Measurements from ENCODE around the gene SETBP1.

The SETBP1 gene

GRCh38 chr18:44709307-44710126, 28.8 kb downstream of the SETBP1 start:
- H3K23ac ChIP-seq (ENCODE audit: low read length) = no peak overlapping the region
- no peak overlapping the region for H3K27ac ChIP-seq (ENCODE audit: low read depth, low read length)
- H2BK15ac ChIP-seq (replicated peaks; ENCODE audit: low read depth) = no peak overlapping the region
- no peaks in the 10 kb centered on the region for H3K79me1 ChIP-seq (ENCODE audit: low read length)
- no peak overlapping the region for H3K4me2 ChIP-seq (ENCODE audit: low read length)
- H3K4me3 ChIP-seq (ENCODE audit: low read length) = no peak overlapping the region
- peaks cover 9% of the 10 kb centered on the region for H3K4me1 ChIP-seq (ENCODE audit: control insufficient read depth, low read depth, low read length)
- no peak for DNase-seq
- peak overlapping the region; percentile 44 for H3K56ac ChIP-seq (ENCODE audit: low read length)
- WGBS (ENCODE audit: extremely low coverage, insufficient coverage, low lambda C conversion rate) = no CpG with 5 or more reads among the region's 9 CpGs
- H2AK5ac ChIP-seq (ENCODE audit: low read length) = no peak overlapping the region
- H4K8ac ChIP-seq (ENCODE audit: low read depth, low read length) = no peak overlapping the region
- H3K4ac ChIP-seq (ENCODE audit: low read depth, low read length) = no peak overlapping the region
- peak overlapping the region; percentile 18 for H2BK5ac ChIP-seq (ENCODE audit: low read length)
- H4K5ac ChIP-seq (ENCODE audit: low read length) = no peak overlapping the region
- no peak overlapping the region for H3K18ac ChIP-seq (ENCODE audit: low read length)
- H3K79me2 ChIP-seq (ENCODE audit: control insufficient read depth, insufficient read depth, low read length) = no peaks in the 10 kb centered on the region
- no peak overlapping the region for H3K9ac ChIP-seq (ENCODE audit: low read length)
- H3K36me3 ChIP-seq (ENCODE audit: control insufficient read depth, insufficient read depth, low read length) = no peaks in the 10 kb centered on the region
- no peak overlapping the region for H2BK120ac ChIP-seq (ENCODE audit: low read depth, low read length)
- H3K27me3 ChIP-seq (ENCODE audit: insufficient read depth, low read length, poor library complexity) = no peaks in the 10 kb centered on the region

GRCh38 chr18:44710931-44711330, 30.2 kb downstream of the SETBP1 start:
- H3K23ac ChIP-seq (ENCODE audit: low read length) = no peak overlapping the region
- H3K18ac ChIP-seq (ENCODE audit: low read length) = no peak overlapping the region
- H3K36me3 ChIP-seq (ENCODE audit: control insufficient read depth, insufficient read depth, low read length) = no peaks in the 10 kb centered on the region
- H2BK15ac ChIP-seq (replicated peaks; ENCODE audit: low read depth) = no peak overlapping the region
- no peak overlapping the region for H3K9ac ChIP-seq (ENCODE audit: low read length)
- no peaks in the 10 kb centered on the region for H3K79me2 ChIP-seq (ENCODE audit: control insufficient read depth, insufficient read depth, low read length)
- no peak overlapping the region for H4K5ac ChIP-seq (ENCODE audit: low read length)
- no peak overlapping the region for H3K27ac ChIP-seq (ENCODE audit: low read depth, low read length)
- no peak overlapping the region for H2BK5ac ChIP-seq (ENCODE audit: low read length)
- H3K4me3 ChIP-seq (ENCODE audit: low read length) = no peak overlapping the region
- no peaks in the 10 kb centered on the region for H3K79me1 ChIP-seq (ENCODE audit: low read length)
- no peak for DNase-seq
- H2AK5ac ChIP-seq (ENCODE audit: low read length) = no peak overlapping the region
- H3K4me2 ChIP-seq (ENCODE audit: low read length) = no peak overlapping the region
- no peaks in the 10 kb centered on the region for H3K27me3 ChIP-seq (ENCODE audit: insufficient read depth, low read length, poor library complexity)
- H3K4ac ChIP-seq (ENCODE audit: low read depth, low read length) = no peak overlapping the region
- no peak overlapping the region for H4K8ac ChIP-seq (ENCODE audit: low read depth, low read length)
- peaks cover 11% of the 10 kb centered on the region for H3K4me1 ChIP-seq (ENCODE audit: control insufficient read depth, low read depth, low read length)
- WGBS (ENCODE audit: extremely low coverage, insufficient coverage, low lambda C conversion rate) = no CpG with 5 or more reads among the region's 8 CpGs
- H2BK120ac ChIP-seq (ENCODE audit: low read depth, low read length) = no peak overlapping the region
- H3K56ac ChIP-seq (ENCODE audit: low read length) = peak overlapping the region; percentile 49

GRCh38 chr18:44712025-44712424, 31.3 kb downstream of the SETBP1 start:
- no peak overlapping the region for H2BK5ac ChIP-seq (ENCODE audit: low read length)
- no peak overlapping the region for H4K8ac ChIP-seq (ENCODE audit: low read depth, low read length)
- peaks cover 9% of the 10 kb centered on the region for H3K4me1 ChIP-seq (ENCODE audit: control insufficient read depth, low read depth, low read length)
- no peak overlapping the region for H2BK120ac ChIP-seq (ENCODE audit: low read depth, low read length)
- no peaks in the 10 kb centered on the region for H3K27me3 ChIP-seq (ENCODE audit: insufficient read depth, low read length, poor library complexity)
- no peak overlapping the region for H2AK5ac ChIP-seq (ENCODE audit: low read length)
- no CpG with 5 or more reads among the region's 2 CpGs for WGBS (ENCODE audit: extremely low coverage, insufficient coverage, low lambda C conversion rate)
- H3K4me2 ChIP-seq (ENCODE audit: low read length) = no peak overlapping the region
- no peak overlapping the region for H4K5ac ChIP-seq (ENCODE audit: low read length)
- H3K23ac ChIP-seq (ENCODE audit: low read length) = no peak overlapping the region
- H3K79me2 ChIP-seq (ENCODE audit: control insufficient read depth, insufficient read depth, low read length) = no peaks in the 10 kb centered on the region
- no peak overlapping the region for H3K9ac ChIP-seq (ENCODE audit: low read length)
- peak overlapping the region; percentile 61 for H3K18ac ChIP-seq (ENCODE audit: low read length)
- no peak overlapping the region for H3K56ac ChIP-seq (ENCODE audit: low read length)
- H3K4ac ChIP-seq (ENCODE audit: low read depth, low read length) = no peak overlapping the region
- no peaks in the 10 kb centered on the region for H3K36me3 ChIP-seq (ENCODE audit: control insufficient read depth, insufficient read depth, low read length)
- no peak overlapping the region for H2BK15ac ChIP-seq (replicated peaks; ENCODE audit: low read depth)
- H3K79me1 ChIP-seq (ENCODE audit: low read length) = no peaks in the 10 kb centered on the region
- DNase-seq = peak; percentile 77
- H3K4me3 ChIP-seq (ENCODE audit: low read length) = no peak overlapping the region
- H3K27ac ChIP-seq (ENCODE audit: low read depth, low read length) = peak overlapping the region; percentile 26

GRCh38 chr18:44713435-44713834, 32.7 kb downstream of the SETBP1 start:
- no peak overlapping the region for H2BK5ac ChIP-seq (ENCODE audit: low read length)

GRCh38 chr18:44714376-44714775, 33.7 kb downstream of the SETBP1 start:
- Histone ChIP-seq H2BK120ac (ENCODE audit: low read depth, low read length) (no peak overlapping the region), H3K18ac (ENCODE audit: low read length) (no peak overlapping the region), H3K27ac (ENCODE audit: low read depth, low read length) (no peak overlapping the region), H4K5ac (ENCODE audit: low read length) (no peak overlapping the region), H4K8ac (ENCODE audit: low read depth, low read length) (no peak overlapping the region), H3K4me3 (ENCODE audit: low read length) (no peak overlapping the region), H3K27me3 (ENCODE audit: insufficient read depth, low read length, poor library complexity) (no peaks in the 10 kb centered on the region), H3K79me2 (ENCODE audit: control insufficient read depth, insufficient read depth, low read length) (no peaks in the 10 kb centered on the region), H2BK15ac (replicated peaks; ENCODE audit: low read depth) (peak overlapping the region; percentile 29), H2AK5ac (ENCODE audit: low read length) (no peak overlapping the region), H2BK5ac (ENCODE audit: low read length) (no peak overlapping the region), H3K56ac (ENCODE audit: low read length) (no peak overlapping the region), H3K36me3 (ENCODE audit: control insufficient read depth, insufficient read depth, low read length) (no peaks in the 10 kb centered on the region), H3K9ac (ENCODE audit: low read length) (no peak overlapping the region), H3K4me1 (ENCODE audit: control insufficient read depth, low read depth, low read length) (peaks cover 9% of the 10 kb centered on the region), H3K23ac (ENCODE audit: low read length) (no peak overlapping the region), H3K4ac (ENCODE audit: low read depth, low read length) (no peak overlapping the region), H3K79me1 (ENCODE audit: low read length) (no peaks in the 10 kb centered on the region), H3K4me2 (ENCODE audit: low read length) (no peak overlapping the region)
- no CpG with 5 or more reads among the region's 9 CpGs for WGBS (ENCODE audit: extremely low coverage, insufficient coverage, low lambda C conversion rate)
- DNase-seq = no peak

More at GRCh38 chr18:44713435-44713834, 32.7 kb downstream of the SETBP1 start:
- no peak overlapping the region for H3K4me3 ChIP-seq (ENCODE audit: low read length)
- H4K5ac ChIP-seq (ENCODE audit: low read length) = no peak overlapping the region
- WGBS (ENCODE audit: extremely low coverage, insufficient coverage, low lambda C conversion rate) = no CpG with 5 or more reads among the region's 3 CpGs
- H3K36me3 ChIP-seq (ENCODE audit: control insufficient read depth, insufficient read depth, low read length) = no peaks in the 10 kb centered on the region
- H3K27me3 ChIP-seq (ENCODE audit: insufficient read depth, low read length, poor library complexity) = no peaks in the 10 kb centered on the region
- H3K23ac ChIP-seq (ENCODE audit: low read length) = no peak overlapping the region
- H4K8ac ChIP-seq (ENCODE audit: low read depth, low read length) = no peak overlapping the region
- no peak overlapping the region for H2AK5ac ChIP-seq (ENCODE audit: low read length)
- H3K79me2 ChIP-seq (ENCODE audit: control insufficient read depth, insufficient read depth, low read length) = no peaks in the 10 kb centered on the region
- H3K4me1 ChIP-seq (ENCODE audit: control insufficient read depth, low read depth, low read length) = peaks cover 9% of the 10 kb centered on the region
- H3K27ac ChIP-seq (ENCODE audit: low read depth, low read length) = no peak overlapping the region
- H3K56ac ChIP-seq (ENCODE audit: low read length) = no peak overlapping the region
- H3K4me2 ChIP-seq (ENCODE audit: low read length) = no peak overlapping the region
- no peak overlapping the region for H3K9ac ChIP-seq (ENCODE audit: low read length)
- no peak overlapping the region for H3K18ac ChIP-seq (ENCODE audit: low read length)
- H3K79me1 ChIP-seq (ENCODE audit: low read length) = no peaks in the 10 kb centered on the region
- DNase-seq = no peak
- no peak overlapping the region for H2BK15ac ChIP-seq (replicated peaks; ENCODE audit: low read depth)
- no peak overlapping the region for H3K4ac ChIP-seq (ENCODE audit: low read depth, low read length)
- H2BK120ac ChIP-seq (ENCODE audit: low read depth, low read length) = no peak overlapping the region

- no peaks in the 10 kb centered on the region for H3K27me3 ChIP-seq (ENCODE audit: insufficient read depth, low read length, poor library complexity)
- peak overlapping the region; percentile 56 for H3K56ac ChIP-seq (ENCODE audit: low read length)
- no peaks in the 10 kb centered on the region for H3K79me1 ChIP-seq (ENCODE audit: low read length)
- no peaks in the 10 kb centered on the region for H3K79me2 ChIP-seq (ENCODE audit: control insufficient read depth, insufficient read depth, low read length)
- H2BK120ac ChIP-seq (ENCODE audit: low read depth, low read length) = no peak overlapping the region
- H4K8ac ChIP-seq (ENCODE audit: low read depth, low read length) = no peak overlapping the region
- H3K23ac ChIP-seq (ENCODE audit: low read length) = no peak overlapping the region
- H3K27ac ChIP-seq (ENCODE audit: low read depth, low read length) = no peak overlapping the region
- H4K5ac ChIP-seq (ENCODE audit: low read length) = no peak overlapping the region
- H3K9ac ChIP-seq (ENCODE audit: low read length) = no peak overlapping the region
- H3K4ac ChIP-seq (ENCODE audit: low read depth, low read length) = no peak overlapping the region
- H3K4me2 ChIP-seq (ENCODE audit: low read length) = no peak overlapping the region
- no peak overlapping the region for H2BK15ac ChIP-seq (replicated peaks; ENCODE audit: low read depth)
- no peak overlapping the region for H3K18ac ChIP-seq (ENCODE audit: low read length)
- peak; percentile 69 for DNase-seq
- H3K4me3 ChIP-seq (ENCODE audit: low read length) = no peak overlapping the region
- H2AK5ac ChIP-seq (ENCODE audit: low read length) = peak overlapping the region; percentile 73
- WGBS (ENCODE audit: extremely low coverage, insufficient coverage, low lambda C conversion rate) = no CpG with 5 or more reads among the region's 7 CpGs
- H3K4me1 ChIP-seq (ENCODE audit: control insufficient read depth, low read depth, low read length) = peaks cover 7% of the 10 kb centered on the region
- H2BK5ac ChIP-seq (ENCODE audit: low read length) = no peak overlapping the region
- no peaks in the 10 kb centered on the region for H3K36me3 ChIP-seq (ENCODE audit: control insufficient read depth, insufficient read depth, low read length)
Observed at GRCh38 chr18:44715245-44715644, 34.6 kb downstream of the SETBP1 start.

Measured in mesendoderm (in vitro differentiated cells).